Lung (tissue), 16 donors: Measurements from ENCODE around the gene RASGRF1. TPM values are rescaled to one million over a fixed set of nuclear protein-coding genes. Genes with fewer than 3 reads are reported as not detected.
A peak's percentile ranks its signal among the peaks of the same experiment; 100 is the strongest.

Experiments used
- ATAC-seq: fragments of 200-7000 bp; cut with Tn5 transposase; one replicate; pipeline ENCODE4 v1.9.1; 2020; ENCODE audit warnings: moderate number of reproducible peaks; ENCODE audit not compliant: insufficient read depth, low FRiP score
- DNase-seq, 3 donors: peaks; one replicate each; pipeline ENCODE4 v3.0.0-alpha.2; 2013 to 2017
- H3K27ac ChIP-seq, 2 donors: one replicate each; pipeline ENCODE4 v1.5.1; 2013; ENCODE audit warnings: mild to moderate bottlenecking in 2 of 2, moderate library complexity in 2 of 2, control low read depth in 1 of 2, inconsistent platforms in 1 of 2, low read depth in 1 of 2, low read length in 1 of 2
- H3K27me3 ChIP-seq, 3 donors: one replicate each; pipeline ENCODE4 v1.5.1; 2013; ENCODE audit warnings: low read length in 2 of 3; ENCODE audit not compliant: control insufficient read depth in 3 of 3, insufficient read depth in 3 of 3
- H3K36me3 ChIP-seq, 4 donors: one replicate each; pipeline ENCODE4 v1.5.1; 2013; ENCODE audit warnings: low read length in 4 of 4, mild to moderate bottlenecking in 1 of 4, moderate library complexity in 1 of 4; ENCODE audit not compliant: control insufficient read depth in 4 of 4, insufficient read depth in 4 of 4
- H3K4me1 ChIP-seq, 5 donors: one replicate each; pipeline ENCODE4 v1.5.1; 2013; ENCODE audit warnings: low read length in 5 of 5, mild to moderate bottlenecking in 2 of 5, moderate library complexity in 1 of 5; ENCODE audit not compliant: control insufficient read depth in 5 of 5, insufficient read depth in 5 of 5
- H3K4me3 ChIP-seq: one replicate; pipeline ENCODE4 v1.5.1; 2013; ENCODE audit warnings: mild to moderate bottlenecking, control low read depth, moderate library complexity
- H3K9ac ChIP-seq, 2 donors: one replicate each; pipeline ENCODE4 v1.5.1; 2013; ENCODE audit warnings: low read length in 2 of 2, control low read depth in 1 of 2; ENCODE audit not compliant: insufficient read depth in 1 of 2
- H3K9me3 ChIP-seq, 4 donors: one replicate each; pipeline ENCODE4 v1.5.1; 2013; ENCODE audit warnings: low read length in 3 of 4, mild to moderate bottlenecking in 1 of 4, moderate library complexity in 1 of 4; ENCODE audit not compliant: control insufficient read depth in 4 of 4, insufficient read depth in 3 of 4
- CTCF ChIP-seq: IDR thresholded peaks from 2 replicates; pipeline ENCODE4 v1.5.1; 2012; ENCODE audit warnings: mild to moderate bottlenecking; ENCODE audit errors: control extremely low read depth, extremely low read depth
- WGBS, 2 donors: extraction: QIAGEN DNeasy Blood & Tissue Kit; methylation state at CpG; one replicate each; pipeline ENCODE4 v1.1.7; 2013; 5-methylcytosine and 5-hydroxymethylcytosine counted together
- long read RNA-seq, 5 donors: transcript quantifications; one replicate each; lab custom pipeline, GENCODE V29; 2026
- polyA plus RNA-seq, 2 donors: library from polyadenylated mRNA; stranded (reverse); fragments of 200-250 nt; gene quantifications; one replicate each; pipeline ENCODE4 v1.2.1, GENCODE V29; 2013
- total RNA-seq, 2 donors: library from RNA; depleted of rRNA in 1 of 2; stranded (reverse); fragments of >200 nt in 1 of 2; gene quantifications; one replicate each; pipeline ENCODE4 v1.2.1, GENCODE V29; 2014 to 2021
- donor health status: control.
- donor health status: control.
- donor health status: Bipolar disorder and iron deficiency.
- donor health status: healthy.
- donor health status: DM: yes; HTN: yes; CAD: no.

RASGRF1 gene
- total RNA-seq (10 to 100 TPM; 20.4 to 71.2 TPM), polyA plus RNA-seq (10 to 100 TPM; 10.9 to 28.8 TPM)
- long read RNA-seq, donor 1, partial matches to known transcripts = 6 of 8 reads
- long read RNA-seq, donor 1, other reads (novel, unspliced or antisense) = 0 of 8 reads
- long read RNA-seq, donor 2, partial matches to known transcripts = 0 of 1 reads
- long read RNA-seq, donor 2, other reads (novel, unspliced or antisense) = 0 of 1 reads
- long read RNA-seq, donor 3 = 0 reads
- long read RNA-seq, donor 4, partial matches to known transcripts = 0 of 1 reads
- long read RNA-seq, donor 4, other reads (novel, unspliced or antisense) = 0 of 1 reads
- long read RNA-seq, donor 5, full-length matches to known transcripts = 3 of 3 reads
- long read RNA-seq, donor 5, partial matches to known transcripts = 0 of 3 reads
- long read RNA-seq, donor 5, other reads (novel, unspliced or antisense) = 0 of 3 reads

GRCh38 chr15:79090487-79091203 is at the start of gene RASGRF1:
Gene RASGRF1 (minus strand): TSS chr15:79090780. CDS start chr15:79090498, 282 bp downstream.
- no peak for ATAC-seq

GRCh38 chr15:79136434-79137046 is 46.0 kb upstream of the RASGRF1 start:
- Histone ChIP-seq H3K27me3 (peaks cover 0 to 4% (median 0%) of the 10 kb centered on the region in 3 donors), H3K4me1 (no peaks in the 10 kb centered on the region), H3K9me3 (peaks cover 0 to 7% (median 2%) of the 10 kb centered on the region in 4 donors), H3K36me3 (no peaks in the 10 kb centered on the region), H3K9ac (no peak overlapping the region), H3K27ac (no peak overlapping the region), H3K4me3 (no peak overlapping the region)
- no peak for DNase-seq
- no peak for TF ChIP-seq CTCF
- no peak for ATAC-seq
- WGBS, 2 donors = 64 to 70% methylated on average over 3 of the region's 3 CpGs

More at GRCh38 chr15:79090487-79091203, at the start of gene RASGRF1:
- H3K27ac ChIP-seq = no peak within 1 kb of the TSS
- 1 to 2% methylated on average over 56 to 61 of the region's 61 CpGs for WGBS, 2 donors
- no peak within 1 kb of the TSS for H3K9ac ChIP-seq
- peaks cover 25 to 79% (median 63%) of the 10 kb centered on the region in 3 donors for H3K27me3 ChIP-seq
- peaks cover 0 to 8% (median 0%) of the 10 kb centered on the region in 4 donors for H3K9me3 ChIP-seq
- DNase-seq = peak; percentile 39 to 43 (median 40)
- H3K4me3 ChIP-seq = peak within 1 kb of the TSS; percentile 36
- H3K4me1 ChIP-seq = peaks cover 0 to 17% (median 4%) of the 10 kb centered on the region in 5 donors
- no peak for TF ChIP-seq CTCF
- no peaks in the 10 kb centered on the region for H3K36me3 ChIP-seq

GRCh38 chr15:79133309-79133708 is 42.7 kb upstream of the RASGRF1 start:
- ATAC-seq = no peak
- Histone ChIP-seq H3K4me3 (no peak overlapping the region), H3K36me3 (no peaks in the 10 kb centered on the region), H3K9ac (no peak overlapping the region), H3K4me1 (no peaks in the 10 kb centered on the region), H3K9me3 (peaks cover 0 to 23% (median 4%) of the 10 kb centered on the region in 4 donors), H3K27me3 (peaks cover 0 to 4% (median 0%) of the 10 kb centered on the region in 3 donors), H3K27ac (no peak overlapping the region)
- DNase-seq = no peak
- WGBS, 2 donors = 78 to 88% methylated on average over 2 of the region's 2 CpGs
- TF ChIP-seq CTCF = no peak
